Pancreas (tissue), 10 donors: ENCODE measurements around the gene NPHP4. TPM values are rescaled to one million over a fixed set of nuclear protein-coding genes. Genes with fewer than 3 reads are reported as not detected.

Experiments
- ATAC-seq, 4 donors: fragments of 200-7000 bp; cut with Tn5 transposase; one replicate each; pipeline versions ENCODE4 v1.8.0 to v1.9.1; 2020; ENCODE audit warnings: mild to moderate bottlenecking in 4 of 4, moderate library complexity in 4 of 4
- DNase-seq, 6 donors: peaks; one replicate each; pipeline ENCODE4 v3.0.0-alpha.2; 2020
- FAIRE-seq: peaks from 2 replicates; lab custom pipeline; 2012; peaks lifted over from hg19 to GRCh38; lab: Jason Lieb, UNC
- H3K27ac ChIP-seq, 4 donors: fragments of 200-600 bp; sonication (generic); 1 replicate in 3 of 4; 2 replicates in 1 of 4; pipeline versions ENCODE4 v1.5.0 to v1.8.0; 2020
- H3K27me3 ChIP-seq, 4 donors: fragments of 200-600 bp; one replicate each; pipeline ENCODE4 v1.8.0; 2021
- H3K36me3 ChIP-seq, 3 donors: fragments of 200-600 bp; sonication (generic) in 1 of 3; one replicate each; pipeline versions ENCODE4 v1.5.0 to v1.8.0; 2020 to 2021
- H3K4me1 ChIP-seq, 3 donors: fragments of 200-600 bp; one replicate each; pipeline ENCODE4 v1.8.0; 2021
- H3K4me3 ChIP-seq, 4 donors: fragments of 200-600 bp; sonication (generic) in 2 of 4; one replicate each; pipeline versions ENCODE4 v1.5.0 to v1.8.0; 2020 to 2021
- H3K9me3 ChIP-seq, 4 donors: fragments of 200-600 bp; one replicate each; pipeline ENCODE4 v1.8.0; 2021
- CTCF ChIP-seq, 4 donors: fragments of 200-600 bp; sonication (generic) in 3 of 4; IDR thresholded peaks; one replicate each; pipeline versions ENCODE4 v1.5.0 to v1.8.0; 2021; ENCODE audit warnings: antibody characterized with exemption in 4 of 4
- WGBS, 2 donors: extraction: QIAGEN DNeasy Blood & Tissue Kit; methylation state at CpG; one replicate each; pipeline ENCODE4 v1.1.7; 2013; 5-methylcytosine and 5-hydroxymethylcytosine counted together
- intact Hi-C, 3 donors: fragments of 100-400 bp; cut with DNase I; formaldehyde crosslinking; loops; one replicate each; pipeline versions ENCODE4 v1.11.1 to v1.14.2; 2022
- polyA plus RNA-seq, 2 donors: library from polyadenylated mRNA; stranded (reverse); fragments of 200-250 nt; gene quantifications; one replicate each; pipeline ENCODE4 v1.2.3, GENCODE V29; 2013
- total RNA-seq, 6 donors: library from RNA; stranded (reverse); fragmentation: NEBNext Ultra II Directional in 4 of 6; extraction: Animal tissue kit (Norgen Biotek cat#: 25700) in 4 of 6; gene quantifications; one replicate each; pipeline versions ENCODE4 v1.2.1 to v1.2.4, GENCODE V29; 2021 to 2023
- donor health status: healthy with polysubstance abuse.
- donor health status: DM: no; HTN: no; CAD: no; lungs with moderate emphysema.
- donor health status: DM: no; HTN: no; CAD: no.
- donor health status: control.
- donor health status: control.
- donor health status: Bipolar disorder and iron deficiency.
- donor health status: DM: yes; HTN: yes; CAD: no.
- donor health status: DM: no; HTN: no; CAD: no.
- donor health status: DM: no; HTN: no; CAD: no.
- donor health status: DM: yes; HTN: yes; CAD: no.

The NPHP4 gene
- total and polyA plus RNA-seq, 8 donors, result 4.0 to 9.7 (median 5.7) TPM

GRCh38 chr1:5921129-5921528 is 71.1 kb downstream of the NPHP4 start:
- Histone ChIP-seq H3K4me3 (no peak overlapping the region), H3K36me3 (no peaks in the 10 kb centered on the region), H3K9me3 (no peaks in the 10 kb centered on the region), H3K4me1 (peaks cover 0 to 5% (median 5%) of the 10 kb centered on the region in 3 donors), H3K27ac (peak overlapping the region; percentile 39 to 62 (median 50)), H3K27me3 (no peaks in the 10 kb centered on the region)
- FAIRE-seq (no peak), DNase-seq (peak in 4 of 6 donors; percentile 58 to 77 (median 74)), ATAC-seq (peak; percentile 86 to 91 (median 88))
- TF ChIP-seq CTCF (IDR thresholded peaks at IDR 0.05), result no peak
- intact Hi-C loops, result no loop called here
- WGBS, 2 donors, result 25 to 42% methylated on average over 7 of the region's 7 CpGs

- Histone ChIP-seq H3K4me3 (no peak overlapping the region), H3K9me3 (no peaks in the 10 kb centered on the region), H3K27me3 (no peaks in the 10 kb centered on the region), H3K27ac (peak overlapping the region in 1 of 4 donors; percentile 13), H3K36me3 (no peaks in the 10 kb centered on the region), H3K4me1 (peaks cover 0 to 8% (median 5%) of the 10 kb centered on the region in 3 donors)
- DNase-seq (no peak), FAIRE-seq (no peak), ATAC-seq (no peak)
- TF ChIP-seq CTCF (IDR thresholded peaks at IDR 0.05), result no peak
- intact Hi-C loops, result no loop called here
- 95 to 96% methylated on average over 17 of the region's 17 CpGs for WGBS, 2 donors
These were observed 72.0 kb downstream of the NPHP4 start for GRCh38 chr1:5920201-5920600.

- TF ChIP-seq CTCF (IDR thresholded peaks at IDR 0.05), result no peak
- peaks cover 0 to 8% (median 5%) of the 10 kb centered on the region in 3 donors for H3K4me1 ChIP-seq
- H3K27me3 ChIP-seq, result no peaks in the 10 kb centered on the region
- intact Hi-C loops, result no loop called here
- no peak for DNase-seq
- FAIRE-seq, result no peak
- no peak overlapping the region for H3K27ac ChIP-seq
- H3K4me3 ChIP-seq, result no peak overlapping the region
- 44 to 71% methylated on average over 2 of the region's 2 CpGs for WGBS, 2 donors
- no peak for ATAC-seq
- no peaks in the 10 kb centered on the region for H3K9me3 ChIP-seq
- H3K36me3 ChIP-seq, result no peaks in the 10 kb centered on the region
These were observed 74.0 kb downstream of the NPHP4 start for GRCh38 chr1:5918275-5918649.

GRCh38 chr1:5917591-5918274 is 74.5 kb downstream of the NPHP4 start:
- intact Hi-C loops, result no loop called here
- no peaks in the 10 kb centered on the region for H3K27me3 ChIP-seq
- H3K36me3 ChIP-seq, result no peaks in the 10 kb centered on the region
- WGBS, 2 donors, result 89 to 93% methylated on average over 14 of the region's 14 CpGs
- DNase-seq (no peak), ATAC-seq (no peak), FAIRE-seq (no peak)
- no peaks in the 10 kb centered on the region for H3K9me3 ChIP-seq
- TF ChIP-seq CTCF (IDR thresholded peaks at IDR 0.05), result no peak
- H3K27ac ChIP-seq, result no peak overlapping the region
- H3K4me3 ChIP-seq, result no peak overlapping the region
- H3K4me1 ChIP-seq, result peaks cover 0 to 8% (median 5%) of the 10 kb centered on the region in 3 donors

- no peaks in the 10 kb centered on the region for H3K36me3 ChIP-seq
- no peak for ATAC-seq
- intact Hi-C loops, result no loop called here
- 84 to 96% methylated on average over 3 of the region's 3 CpGs for WGBS, 2 donors
- DNase-seq, result no peak
- TF ChIP-seq CTCF (IDR thresholded peaks at IDR 0.05), result no peak
- no peak for FAIRE-seq
- no peak overlapping the region for H3K27ac ChIP-seq
- no peak overlapping the region for H3K4me3 ChIP-seq
- no peaks in the 10 kb centered on the region for H3K9me3 ChIP-seq
- no peaks in the 10 kb centered on the region for H3K27me3 ChIP-seq
- H3K4me1 ChIP-seq, result peaks cover 0 to 8% (median 3%) of the 10 kb centered on the region in 3 donors
These were observed 75.0 kb downstream of the NPHP4 start for GRCh38 chr1:5917281-5917590.
